Putamen (tissue), 1 donor: ENCODE data around the gene HMGA1.

Source experiments
- DNase-seq: peaks from one replicate; pipeline ENCODE4 v3.0.0-alpha.2; 2016; ENCODE audit warnings: low spot score

HMGA1 gene

GRCh38 chr6:34236443-34237315, at the start of gene HMGA1:
TSS of gene HMGA1 (plus strand) at chr6:34236873. CDS start at chr6:34240781, 3,908 bp downstream.
- DNase-seq, result peak; percentile 88

- no peak for DNase-seq
Measured at GRCh38 chr6:34189806-34190503, 46.7 kb upstream of the HMGA1 start.

GRCh38 chr6:34190504-34191122, 46.1 kb upstream of the HMGA1 start:
- no peak for DNase-seq

GRCh38 chr6:34194772-34195171, 41.9 kb upstream of the HMGA1 start:
- DNase-seq, result no peak

- no peak for DNase-seq
Measured at GRCh38 chr6:34195726-34196115, 41.0 kb upstream of the HMGA1 start.

- peak; percentile 74 for DNase-seq
Measured at GRCh38 chr6:34196116-34196832, 40.4 kb upstream of the HMGA1 start.

GRCh38 chr6:34196833-34197195, 39.9 kb upstream of the HMGA1 start:
- no peak for DNase-seq

GRCh38 chr6:34200340-34200971, 36.2 kb upstream of the HMGA1 start:
- DNase-seq, result no peak

- no peak for DNase-seq
Measured at GRCh38 chr6:34201455-34202107, 35.1 kb upstream of the HMGA1 start.

GRCh38 chr6:34202329-34203201, 34.1 kb upstream of the HMGA1 start:
- DNase-seq, result no peak

- no peak for DNase-seq
Measured at GRCh38 chr6:34204693-34205092, 32.0 kb upstream of the HMGA1 start.

- DNase-seq, result no peak
Measured at GRCh38 chr6:34205466-34205865, 31.2 kb upstream of the HMGA1 start.

GRCh38 chr6:34205916-34206315, 30.8 kb upstream of the HMGA1 start:
- DNase-seq, result no peak

GRCh38 chr6:34206726-34207125, 29.9 kb upstream of the HMGA1 start:
- DNase-seq, result no peak

GRCh38 chr6:34207695-34208443, 28.8 kb upstream of the HMGA1 start:
- DNase-seq, result no peak

GRCh38 chr6:34213772-34214171, 22.9 kb upstream of the HMGA1 start:
- DNase-seq, result no peak

- DNase-seq, result no peak
Measured at GRCh38 chr6:34218691-34219090, 18.0 kb upstream of the HMGA1 start.

GRCh38 chr6:34223381-34223955, 13.2 kb upstream of the HMGA1 start:
- no peak for DNase-seq
